ENCODE results near the gene VAV2. TPM values are rescaled to one million over a fixed set of nuclear protein-coding genes. Genes with fewer than 3 reads are reported as not detected.

The VAV2 gene
- total RNA-seq, 1 experiment from 2014 or later, result 30.7 TPM

- intact Hi-C loops (cut with micrococcal nuclease; ENCODE audit: unreplicated experiment), result no loop called here
- CTCF ChIA-PET, result interaction anchor here (0.7 kb wide), 1 partner anchor 113 kb away, joined by 5 read pairs; no protein-coding TSS in a partner anchor
- no peak overlapping the region for H3K27ac Mint-ChIP-seq (ENCODE audit: unreplicated experiment)
- no peak for DNase-seq
- H3K36me3 Mint-ChIP-seq (ENCODE audit: insufficient read depth, unreplicated experiment), result no peaks in the 10 kb centered on the region
- TF ChIP-seq, protein P1, sequence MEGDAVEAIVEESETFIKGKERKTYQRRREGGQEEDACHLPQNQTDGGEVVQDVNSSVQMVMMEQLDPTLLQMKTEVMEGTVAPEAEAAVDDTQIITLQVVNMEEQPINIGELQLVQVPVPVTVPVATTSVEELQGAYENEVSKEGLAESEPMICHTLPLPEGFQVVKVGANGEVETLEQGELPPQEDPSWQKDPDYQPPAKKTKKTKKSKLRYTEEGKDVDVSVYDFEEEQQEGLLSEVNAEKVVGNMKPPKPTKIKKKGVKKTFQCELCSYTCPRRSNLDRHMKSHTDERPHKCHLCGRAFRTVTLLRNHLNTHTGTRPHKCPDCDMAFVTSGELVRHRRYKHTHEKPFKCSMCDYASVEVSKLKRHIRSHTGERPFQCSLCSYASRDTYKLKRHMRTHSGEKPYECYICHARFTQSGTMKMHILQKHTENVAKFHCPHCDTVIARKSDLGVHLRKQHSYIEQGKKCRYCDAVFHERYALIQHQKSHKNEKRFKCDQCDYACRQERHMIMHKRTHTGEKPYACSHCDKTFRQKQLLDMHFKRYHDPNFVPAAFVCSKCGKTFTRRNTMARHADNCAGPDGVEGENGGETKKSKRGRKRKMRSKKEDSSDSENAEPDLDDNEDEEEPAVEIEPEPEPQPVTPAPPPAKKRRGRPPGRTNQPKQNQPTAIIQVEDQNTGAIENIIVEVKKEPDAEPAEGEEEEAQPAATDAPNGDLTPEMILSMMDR (IDR thresholded peaks at IDR 0.05; ENCODE audit: unreplicated experiment), result no peak
- no TSS peak for BruUV-seq (replicated peaks)
- H3K4me1 Mint-ChIP-seq (ENCODE audit: low read depth, unreplicated experiment), result no peaks in the 10 kb centered on the region
- no peak overlapping the region for H3K4me3 Mint-ChIP-seq (ENCODE audit: low read depth, unreplicated experiment)
- H3K27me3 Mint-ChIP-seq (ENCODE audit: unreplicated experiment), result no peaks in the 10 kb centered on the region
- no peaks in the 10 kb centered on the region for H3K9me3 Mint-ChIP-seq (ENCODE audit: low read depth, unreplicated experiment)
Observed at GRCh38 chr9:133854765-133855164, 137.4 kb downstream of the VAV2 start.

DNA sequence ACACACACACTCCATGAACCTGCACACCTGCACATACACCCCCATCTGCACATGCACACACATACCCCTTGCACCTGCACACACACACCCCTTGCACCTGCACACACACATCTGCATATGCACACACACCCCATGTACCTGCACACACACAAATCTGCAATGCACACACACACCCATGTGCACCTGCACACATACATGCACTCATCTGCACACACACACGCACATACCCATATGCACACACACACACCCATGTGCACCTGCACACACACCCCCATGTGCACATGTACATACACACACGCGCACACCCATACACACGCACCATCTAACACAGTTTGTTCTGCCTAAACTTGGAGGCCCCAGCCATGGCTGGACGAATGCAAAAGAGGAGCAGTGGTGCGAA, 138.1 kb downstream of the VAV2 start:
- intact Hi-C loops (cut with micrococcal nuclease; ENCODE audit: unreplicated experiment), result no loop called here
- no TSS peak for BruUV-seq (replicated peaks)
- TF ChIP-seq, protein P1 (IDR thresholded peaks at IDR 0.05; ENCODE audit: unreplicated experiment), result no peak
- Mint-ChIP-seq H3K27me3 (ENCODE audit: unreplicated experiment) (no peaks in the 10 kb centered on the region), H3K9me3 (ENCODE audit: low read depth, unreplicated experiment) (no peaks in the 10 kb centered on the region), H3K27ac (ENCODE audit: unreplicated experiment) (no peak overlapping the region), H3K4me3 (ENCODE audit: low read depth, unreplicated experiment) (no peak overlapping the region), H3K36me3 (ENCODE audit: insufficient read depth, unreplicated experiment) (no peaks in the 10 kb centered on the region), H3K4me1 (ENCODE audit: low read depth, unreplicated experiment) (no peaks in the 10 kb centered on the region)
- DNase-seq, result no peak
- CTCF ChIA-PET, result interaction anchor here (0.7 kb wide), 1 partner anchor 114 kb away, joined by 5 read pairs; no protein-coding TSS in a partner anchor

GRCh38 chr9:133853331-133853730, 138.8 kb downstream of the VAV2 start:
- no peaks in the 10 kb centered on the region for H3K27me3 Mint-ChIP-seq (ENCODE audit: unreplicated experiment)
- H3K36me3 Mint-ChIP-seq (ENCODE audit: insufficient read depth, unreplicated experiment), result no peaks in the 10 kb centered on the region
- intact Hi-C loops (cut with micrococcal nuclease; ENCODE audit: unreplicated experiment), result no loop called here
- TF ChIP-seq, protein P1 (IDR thresholded peaks at IDR 0.05; ENCODE audit: unreplicated experiment), result no peak
- DNase-seq, result no peak
- BruUV-seq (replicated peaks), result no TSS peak
- CTCF ChIA-PET, result no interaction called here
- no peaks in the 10 kb centered on the region for H3K9me3 Mint-ChIP-seq (ENCODE audit: low read depth, unreplicated experiment)
- no peak overlapping the region for H3K4me3 Mint-ChIP-seq (ENCODE audit: low read depth, unreplicated experiment)
- no peaks in the 10 kb centered on the region for H3K4me1 Mint-ChIP-seq (ENCODE audit: low read depth, unreplicated experiment)
- no peak overlapping the region for H3K27ac Mint-ChIP-seq (ENCODE audit: unreplicated experiment)

- TF ChIP-seq, protein P1 (IDR thresholded peaks at IDR 0.05; ENCODE audit: unreplicated experiment), result no peak
- intact Hi-C loops (cut with micrococcal nuclease; ENCODE audit: unreplicated experiment), result no loop called here
- Mint-ChIP-seq H3K36me3 (ENCODE audit: insufficient read depth, unreplicated experiment) (no peaks in the 10 kb centered on the region), H3K4me3 (ENCODE audit: low read depth, unreplicated experiment) (no peak overlapping the region), H3K27ac (ENCODE audit: unreplicated experiment) (no peak overlapping the region), H3K27me3 (ENCODE audit: unreplicated experiment) (no peaks in the 10 kb centered on the region), H3K9me3 (ENCODE audit: low read depth, unreplicated experiment) (no peaks in the 10 kb centered on the region), H3K4me1 (ENCODE audit: low read depth, unreplicated experiment) (no peaks in the 10 kb centered on the region)
- no peak for DNase-seq
- no TSS peak for BruUV-seq (replicated peaks)
- CTCF ChIA-PET, result no interaction called here
Observed at GRCh38 chr9:133852431-133852830, 139.7 kb downstream of the VAV2 start.

Data from Calu3 (cell line).